Ammon's horn (tissue), 1 donor: ENCODE results near the gene ARHGAP6.
"Not testable (repeated sequence)": the region's sequence is repeated elsewhere in the genome, so short reads cannot be mapped to it uniquely, and the experiment has no call there.

Experiments used
- DNase-seq: peaks from one replicate; pipeline ENCODE4 v3.0.0-alpha.2; 2016; ENCODE audit warnings: low spot score

ARHGAP6 gene

DNA sequence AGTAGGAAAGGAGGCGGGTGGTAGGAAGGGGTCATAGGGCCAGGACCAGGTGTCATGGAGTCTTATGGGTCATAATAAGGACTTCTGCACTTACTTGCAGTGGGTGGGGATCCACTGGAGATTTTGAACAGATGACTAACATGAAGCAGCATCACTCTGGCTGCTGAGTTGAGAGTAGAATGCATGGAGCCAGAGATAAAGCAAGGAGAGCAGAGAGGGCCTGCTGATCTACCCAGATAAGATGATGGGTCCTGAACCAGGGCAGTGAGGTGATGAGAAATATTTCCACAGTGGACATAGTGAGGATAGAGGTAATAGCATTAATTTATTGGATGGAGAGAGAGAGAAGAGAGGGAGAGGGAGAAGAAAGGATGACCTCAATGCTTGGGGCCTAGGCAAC, 506.6 kb downstream of the ARHGAP6 start:
- DNase-seq, result no peak

DNA sequence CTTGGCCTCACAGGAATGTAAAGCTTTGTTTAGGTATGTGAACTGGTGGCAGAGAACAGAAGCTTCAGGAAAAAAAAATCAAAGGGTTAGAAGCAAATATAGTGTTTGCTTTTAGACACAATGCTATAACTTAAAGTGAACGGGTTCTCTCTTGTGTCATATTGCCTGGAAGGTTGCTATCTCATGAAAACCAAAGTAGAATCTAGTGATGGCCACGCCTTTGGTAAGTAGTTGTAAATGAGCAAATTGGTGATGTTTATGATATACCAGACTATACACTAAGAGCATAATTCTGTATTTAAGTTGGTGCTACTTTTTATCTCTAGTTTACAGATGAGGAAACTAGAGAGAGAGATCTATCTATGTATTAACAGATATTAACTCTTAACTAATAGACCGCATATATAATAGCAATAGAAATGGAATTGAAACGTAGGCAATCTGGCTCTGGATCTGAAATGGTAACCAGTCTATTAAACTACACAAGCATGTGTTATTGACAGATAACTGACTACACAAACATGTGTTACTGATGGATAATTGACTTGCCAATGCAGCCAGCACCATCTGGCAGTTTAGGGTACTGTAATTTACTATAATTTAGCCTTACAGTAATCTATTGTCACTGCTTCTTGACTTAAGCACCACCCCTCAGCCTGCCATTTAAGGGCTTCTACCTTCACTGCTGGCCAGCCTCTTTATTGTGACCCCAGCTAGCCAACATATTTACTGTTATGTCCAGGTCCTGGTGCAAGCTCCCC, 513.7 kb downstream of the ARHGAP6 start:
- no peak for DNase-seq

DNA sequence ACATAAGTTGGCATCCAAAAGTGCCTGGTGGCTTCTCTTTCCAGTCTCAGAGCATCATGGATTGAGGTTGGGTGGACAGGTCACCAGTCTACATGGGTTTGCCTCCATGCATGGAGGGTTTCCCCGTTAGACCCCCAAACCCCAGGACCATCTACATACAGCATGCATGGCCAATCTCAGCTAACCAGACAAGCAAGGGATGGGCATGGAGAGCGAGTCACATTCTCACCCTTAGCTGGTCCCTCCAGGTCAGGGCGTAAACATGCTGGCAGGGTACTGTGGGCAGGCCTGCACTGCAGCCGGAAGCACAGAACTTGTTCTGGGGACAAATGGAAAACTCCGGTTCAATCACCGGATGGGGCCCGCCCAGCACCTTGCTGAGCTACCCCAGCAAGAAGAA, 517.3 kb downstream of the ARHGAP6 start:
- DNase-seq, result no peak

DNA sequence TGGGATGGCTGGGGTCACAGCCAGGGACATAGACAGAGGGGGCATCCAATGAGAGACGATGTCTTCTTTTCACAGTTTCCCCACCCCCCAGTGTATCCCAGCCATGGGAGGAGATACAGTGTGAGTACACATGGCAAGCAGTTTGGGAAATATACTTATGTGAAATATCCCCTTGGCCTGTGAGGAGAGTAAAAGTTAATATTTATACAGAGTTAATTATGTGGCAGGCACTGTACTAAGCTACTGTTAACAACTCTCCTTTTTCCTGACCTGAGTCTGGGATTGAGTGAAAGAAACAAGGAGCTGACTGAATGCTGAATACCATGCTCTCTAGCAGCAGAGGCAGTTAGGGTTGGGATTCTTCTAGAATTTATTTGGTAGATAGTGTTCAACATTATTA, 519.3 kb downstream of the ARHGAP6 start:
- no peak for DNase-seq

DNA sequence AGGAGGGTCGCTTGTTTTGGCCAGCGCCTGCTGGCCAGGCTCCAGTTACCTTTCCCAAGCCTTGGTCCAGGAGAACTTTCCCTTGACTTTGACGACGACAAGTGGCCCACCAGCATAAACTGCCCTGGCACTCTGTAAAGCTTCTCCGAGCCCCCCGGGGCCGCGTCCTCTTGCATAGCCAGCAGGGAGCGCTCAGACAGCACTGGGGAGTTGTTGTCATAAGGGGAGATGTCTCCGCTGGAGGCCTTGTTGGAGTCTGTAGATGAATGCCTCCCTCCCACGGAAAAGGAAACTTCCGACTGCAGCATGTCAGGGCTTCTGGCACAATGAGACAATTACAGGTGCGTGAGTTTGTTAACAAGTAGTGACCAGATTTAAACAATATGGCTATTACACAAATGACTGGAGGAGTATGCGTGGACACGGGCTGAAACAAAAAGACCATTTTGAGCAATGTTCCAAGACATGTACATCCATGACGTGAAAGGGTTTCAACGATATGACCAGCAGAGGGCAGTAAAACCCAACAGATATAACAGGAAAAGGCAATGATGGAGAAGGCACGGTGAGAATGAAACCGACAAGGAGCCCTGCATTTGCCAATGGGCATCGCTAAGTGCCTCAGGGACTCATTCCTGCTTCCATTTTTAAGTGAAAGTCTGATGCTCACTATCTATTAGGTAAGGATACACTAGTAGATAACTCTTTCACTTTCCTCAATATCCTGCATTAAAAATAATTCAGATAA, 521.6 kb downstream of the ARHGAP6 start:
- DNase-seq, result peak; percentile 85

DNA sequence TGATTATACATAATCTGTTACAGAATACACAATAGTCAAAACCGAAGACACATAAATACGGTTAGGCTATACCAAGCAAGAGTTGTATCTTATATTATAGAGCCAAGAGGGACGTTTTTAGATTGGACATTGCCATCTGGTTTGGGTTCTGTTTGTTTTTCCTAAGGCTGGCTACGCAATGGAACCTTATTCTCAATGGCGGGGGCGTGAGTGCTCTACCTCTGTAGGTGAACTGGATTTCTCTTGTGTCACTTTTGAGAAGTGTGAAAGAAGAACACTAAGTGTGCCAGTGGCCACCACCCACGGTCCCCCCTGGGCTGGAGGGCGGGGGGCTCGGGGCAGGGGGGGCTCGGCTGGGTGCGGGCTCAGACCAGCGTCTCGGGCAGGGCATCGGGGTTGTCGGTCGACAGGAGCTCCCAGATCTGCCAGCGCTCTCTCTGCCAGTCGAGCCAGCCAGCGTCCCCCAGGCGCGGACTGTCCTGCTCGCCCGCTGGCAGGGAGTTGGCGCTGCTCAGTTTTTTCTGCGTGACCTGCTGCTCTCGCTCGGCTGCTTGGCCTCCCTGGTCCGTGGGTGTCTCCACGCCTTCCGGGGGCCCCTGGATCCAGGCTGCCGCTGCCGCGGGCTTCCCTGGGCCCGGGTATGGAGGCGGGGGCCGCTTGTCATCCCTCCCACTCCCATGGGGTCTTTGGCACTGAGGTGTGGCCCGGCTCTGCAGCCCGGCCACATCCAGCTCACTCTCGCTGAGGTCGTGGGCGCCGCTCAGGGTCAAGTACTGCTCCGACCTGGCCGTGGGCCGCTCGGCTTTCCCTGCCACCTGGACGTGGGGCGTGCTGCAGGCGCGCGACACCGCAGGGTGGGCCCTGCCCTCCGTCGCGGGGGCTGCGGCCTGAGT, 527.0 kb downstream of the ARHGAP6 start:
- DNase-seq, result no peak

DNA sequence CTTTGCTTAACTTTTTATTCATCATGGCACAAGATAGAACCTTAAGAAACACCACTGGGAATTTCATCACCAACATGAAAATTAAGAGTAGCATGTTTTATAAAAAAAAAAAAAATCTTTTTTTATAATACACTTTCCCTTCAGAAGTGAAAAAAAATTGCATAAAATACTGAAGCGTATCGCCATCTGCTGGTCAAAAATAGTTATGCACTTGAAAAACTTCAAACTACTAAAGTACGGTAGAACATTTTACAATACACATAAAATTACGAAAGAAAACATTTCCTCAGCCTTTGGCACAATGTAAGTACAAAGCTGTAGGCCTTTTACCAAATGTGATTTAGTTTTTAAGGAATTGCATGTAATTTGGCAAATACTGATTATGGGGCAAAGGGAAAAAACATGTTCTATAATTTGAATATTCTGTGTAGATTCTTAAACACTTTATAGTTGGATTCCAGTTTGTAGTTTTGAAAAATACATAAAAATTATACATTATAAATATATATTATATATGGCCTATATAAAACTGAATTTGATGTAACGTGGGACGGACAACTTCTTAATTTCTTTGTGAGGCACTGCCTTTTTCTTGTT, 528.1 kb downstream of the ARHGAP6 start:
- no peak for DNase-seq

DNA sequence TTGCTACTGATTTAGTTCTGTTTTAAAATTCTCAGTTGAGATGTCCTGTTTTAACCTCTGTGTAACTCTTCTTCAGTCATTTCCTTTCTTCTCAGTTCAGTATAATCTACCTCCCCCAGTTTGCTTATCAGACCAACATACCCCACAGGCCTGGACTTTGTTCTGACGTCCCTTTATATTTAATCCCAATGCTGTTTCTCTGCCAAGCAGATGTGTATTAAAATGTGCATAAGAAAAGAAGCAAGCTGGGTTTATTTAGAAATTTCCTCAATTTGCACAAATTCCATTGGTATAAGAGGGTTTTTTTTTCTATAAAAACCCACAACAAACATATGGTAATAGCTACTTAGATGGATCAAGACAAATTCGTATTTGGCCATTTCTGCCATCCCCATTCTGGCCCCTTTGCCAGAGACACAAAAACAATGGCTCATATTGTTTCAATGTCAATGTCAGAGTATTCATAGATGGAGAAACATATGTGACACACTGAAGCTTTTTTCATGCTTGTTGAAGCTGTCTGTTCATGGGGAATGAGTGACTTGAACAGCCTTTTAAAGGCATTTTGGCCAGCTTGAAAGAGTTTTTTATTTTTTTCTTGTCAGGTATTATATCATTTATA, 530.0 kb downstream of the ARHGAP6 start:
- no peak for DNase-seq

DNA sequence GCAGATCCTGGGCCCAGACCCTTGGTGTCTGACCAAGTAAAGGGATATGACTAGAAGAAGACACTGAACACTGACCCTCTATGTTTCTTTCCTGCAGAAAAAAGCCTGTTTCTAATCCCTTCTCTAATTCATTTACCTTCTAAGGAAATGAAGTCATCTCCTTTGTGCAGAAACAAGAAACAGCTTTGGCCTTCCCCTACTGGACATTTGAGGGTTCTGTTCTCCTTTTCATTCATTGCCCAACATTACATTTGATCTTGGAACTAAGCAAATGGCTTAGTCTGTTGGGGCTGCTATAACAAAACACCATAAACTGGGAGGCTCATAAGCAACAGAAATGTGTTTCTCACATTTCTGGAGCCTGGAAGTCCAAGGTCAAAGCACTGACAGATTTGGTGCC, 534.6 kb downstream of the ARHGAP6 start:
- DNase-seq, result no peak

DNA sequence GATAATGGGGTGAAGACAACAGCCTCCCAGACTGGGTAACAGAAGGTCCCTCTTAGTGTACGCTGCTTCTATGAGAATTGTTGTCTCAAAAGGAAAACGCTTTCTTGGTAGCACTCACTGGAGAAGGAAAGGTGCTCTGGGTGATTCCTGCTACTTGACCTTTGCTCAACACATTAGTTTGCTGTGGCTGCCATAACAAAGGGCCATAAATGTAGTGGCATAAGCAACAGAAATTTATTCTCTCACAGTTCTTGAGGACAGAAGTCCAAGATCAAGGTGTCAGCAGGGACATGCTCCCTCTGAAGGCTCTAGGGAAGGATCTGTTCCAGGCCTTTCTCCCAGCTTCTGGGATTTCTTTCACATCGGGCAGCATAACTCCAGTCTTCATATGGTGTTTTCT, 535.6 kb downstream of the ARHGAP6 start:
- DNase-seq, result no peak

DNA sequence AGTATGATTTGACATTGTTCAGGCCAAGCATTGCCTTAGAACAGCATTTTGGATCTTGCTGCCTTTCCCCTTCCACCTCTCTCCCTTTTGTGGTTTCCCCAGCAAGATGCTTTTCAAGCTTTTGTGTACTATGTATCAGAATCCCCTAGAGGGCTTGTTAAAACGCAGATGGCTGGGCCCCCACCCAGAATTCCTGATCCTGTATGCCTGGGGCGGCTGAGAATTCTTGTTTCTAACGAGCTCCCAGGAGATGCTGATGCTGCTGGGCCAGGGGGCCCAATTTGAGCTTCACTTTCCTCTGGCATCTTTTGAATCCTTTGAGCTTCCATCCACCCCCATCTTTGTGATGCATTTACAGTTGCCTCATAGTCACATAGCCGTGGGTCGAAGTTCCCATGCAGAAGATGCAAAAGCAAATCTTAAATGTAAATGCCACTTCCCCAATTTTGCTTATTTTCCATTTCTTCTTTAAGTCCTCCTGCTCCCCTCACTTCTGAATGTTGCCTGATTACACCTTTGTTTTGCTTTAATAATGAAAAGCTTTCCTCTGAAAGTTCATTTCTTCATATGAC, 536.1 kb downstream of the ARHGAP6 start:
- DNase-seq, result no peak

DNA sequence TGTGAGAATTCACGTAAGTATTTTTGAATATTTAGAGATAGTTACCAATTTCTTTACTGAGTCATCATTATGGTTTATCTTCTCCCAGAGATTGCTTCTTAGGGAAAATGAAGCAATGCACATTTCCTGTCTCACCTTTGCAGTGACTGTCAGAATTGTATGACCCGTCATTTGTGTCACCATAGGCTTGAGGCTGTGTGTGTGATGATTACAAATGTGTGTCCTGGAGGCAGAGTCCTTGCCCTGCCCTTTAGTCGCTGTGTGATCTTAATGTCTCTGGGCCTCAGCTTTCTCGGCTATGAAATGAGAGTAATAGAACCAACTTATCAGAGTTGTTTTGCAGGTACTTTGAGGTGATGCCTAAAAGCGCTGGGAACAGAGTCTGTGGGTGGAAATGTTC, 540.7 kb downstream of the ARHGAP6 start:
- DNase-seq, result no peak

DNA sequence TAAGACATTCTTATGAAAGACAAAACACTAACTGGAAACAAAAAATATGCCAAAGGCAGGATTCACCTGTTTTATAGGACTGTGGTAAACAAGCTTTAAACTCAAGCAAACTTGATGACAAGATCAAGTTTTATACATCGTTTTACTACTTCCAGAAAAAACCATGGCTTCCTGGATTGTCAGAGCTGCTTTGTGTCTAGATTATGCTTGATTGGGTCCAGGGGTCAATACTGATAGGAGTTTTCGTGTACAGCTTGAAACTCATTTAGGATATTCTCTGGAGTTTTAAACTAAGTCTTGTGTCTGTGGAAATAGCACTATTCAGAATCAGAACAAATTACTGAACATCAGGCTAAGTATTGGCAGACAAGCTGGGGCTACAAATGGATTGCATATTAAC, 541.6 kb downstream of the ARHGAP6 start:
- no peak for DNase-seq

DNA sequence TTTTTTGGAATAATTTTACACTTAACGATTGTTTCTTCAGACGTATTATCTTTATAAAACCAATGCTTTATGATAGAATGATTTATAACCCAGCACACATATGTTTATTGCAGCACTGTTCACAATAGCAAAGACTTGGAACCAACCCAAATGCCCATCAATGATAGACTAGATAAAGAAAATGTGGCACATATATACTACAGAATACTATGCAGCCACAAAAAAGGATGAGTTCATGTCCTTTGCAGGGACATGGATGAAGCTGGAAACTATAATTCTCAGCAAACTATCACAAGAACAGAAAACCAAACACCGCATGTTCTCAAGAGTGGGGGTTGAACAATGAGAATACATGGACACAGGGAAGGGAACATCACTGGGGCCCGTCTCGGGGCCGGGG, 542.6 kb downstream of the ARHGAP6 start:
- not testable (repeated sequence) for DNase-seq

DNA sequence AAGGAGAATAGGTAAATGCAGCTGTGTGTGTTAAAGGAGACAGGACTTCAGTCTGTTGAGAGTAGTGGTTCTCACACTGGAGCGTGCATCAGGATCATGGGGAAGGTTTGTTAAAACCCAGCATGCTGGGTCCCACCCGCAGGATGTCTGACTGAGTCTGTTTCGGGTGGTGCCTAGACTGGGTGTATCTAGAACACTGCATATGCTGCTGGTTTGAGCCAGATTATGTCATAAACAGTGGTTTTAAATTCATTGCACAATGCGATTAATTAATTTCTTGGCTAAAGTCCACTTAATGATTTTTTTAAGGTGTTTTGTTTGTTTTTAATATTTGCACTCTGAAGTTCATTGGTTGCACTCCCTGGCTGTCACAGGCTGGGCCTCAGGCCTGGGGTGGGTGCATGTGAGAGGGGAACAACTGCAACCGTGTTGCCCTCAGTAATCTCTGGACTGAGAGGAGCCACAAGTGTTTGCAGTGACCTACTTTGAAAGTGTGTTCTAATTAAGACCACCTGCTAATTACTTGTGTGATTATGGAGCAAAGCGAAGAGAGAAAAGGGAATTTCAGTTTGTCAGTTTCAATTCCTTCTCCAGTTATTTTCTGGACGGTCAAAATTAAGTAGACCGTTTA, 546.3 kb downstream of the ARHGAP6 start:
- DNase-seq, result no peak

DNA sequence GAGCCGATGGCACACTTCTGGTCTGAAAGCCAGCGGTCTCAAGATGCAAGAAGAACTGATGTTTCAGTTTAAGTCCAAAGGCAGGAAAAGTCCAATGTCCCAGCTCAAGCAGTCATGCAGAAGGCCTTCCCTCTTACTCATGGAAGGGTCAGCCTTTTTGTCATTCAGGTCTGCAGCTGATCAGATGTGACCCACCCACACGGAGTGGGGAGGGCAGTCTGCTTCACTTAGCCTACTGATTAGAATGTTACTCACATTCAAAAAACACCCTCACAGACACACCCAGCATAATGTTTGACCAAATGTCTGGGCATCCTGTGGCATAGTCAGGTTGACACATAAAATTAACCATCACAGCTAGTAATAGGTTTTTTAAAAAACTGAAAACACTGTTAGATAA, 548.0 kb downstream of the ARHGAP6 start:
- no peak for DNase-seq

DNA sequence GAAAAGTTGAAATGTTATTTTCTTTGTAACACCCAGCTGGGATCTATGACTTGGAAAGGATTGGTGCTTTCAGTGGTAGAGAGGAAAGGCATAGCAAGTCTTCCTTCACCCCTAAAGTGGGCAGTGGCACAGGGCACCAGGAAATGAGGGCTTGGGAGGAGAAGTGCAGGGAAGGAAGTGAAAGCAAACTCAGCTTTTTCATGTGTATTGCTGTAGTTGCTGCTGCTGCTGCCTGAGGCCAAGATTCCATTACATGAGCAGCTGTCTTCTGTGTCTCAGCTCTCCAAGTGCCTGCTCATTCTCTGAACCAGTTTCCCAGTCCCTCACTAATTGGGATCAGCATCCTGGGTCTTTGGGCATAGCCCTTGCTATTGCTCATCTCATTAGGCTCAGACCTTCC, 552.0 kb downstream of the ARHGAP6 start:
- DNase-seq, result peak; percentile 31

DNA sequence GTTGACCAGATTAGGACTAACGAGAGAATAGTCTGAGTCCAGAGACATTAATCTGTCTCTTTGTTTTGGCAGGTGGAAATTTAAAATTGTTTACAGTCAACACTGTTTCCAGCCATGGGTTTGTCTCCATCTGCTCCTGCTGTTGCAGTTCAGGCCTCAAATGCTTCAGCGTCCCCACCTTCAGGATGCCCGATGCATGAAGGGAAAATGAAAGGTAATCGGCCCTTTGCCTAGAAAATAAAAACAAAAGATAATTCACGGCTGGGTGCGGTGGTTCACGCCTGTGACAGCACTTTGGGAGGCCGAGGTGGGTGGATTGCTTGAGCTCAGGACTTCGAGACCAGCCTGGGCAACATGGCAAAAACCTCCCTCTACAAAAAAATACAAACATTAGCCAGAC, 553.8 kb downstream of the ARHGAP6 start:
- no peak for DNase-seq

DNA sequence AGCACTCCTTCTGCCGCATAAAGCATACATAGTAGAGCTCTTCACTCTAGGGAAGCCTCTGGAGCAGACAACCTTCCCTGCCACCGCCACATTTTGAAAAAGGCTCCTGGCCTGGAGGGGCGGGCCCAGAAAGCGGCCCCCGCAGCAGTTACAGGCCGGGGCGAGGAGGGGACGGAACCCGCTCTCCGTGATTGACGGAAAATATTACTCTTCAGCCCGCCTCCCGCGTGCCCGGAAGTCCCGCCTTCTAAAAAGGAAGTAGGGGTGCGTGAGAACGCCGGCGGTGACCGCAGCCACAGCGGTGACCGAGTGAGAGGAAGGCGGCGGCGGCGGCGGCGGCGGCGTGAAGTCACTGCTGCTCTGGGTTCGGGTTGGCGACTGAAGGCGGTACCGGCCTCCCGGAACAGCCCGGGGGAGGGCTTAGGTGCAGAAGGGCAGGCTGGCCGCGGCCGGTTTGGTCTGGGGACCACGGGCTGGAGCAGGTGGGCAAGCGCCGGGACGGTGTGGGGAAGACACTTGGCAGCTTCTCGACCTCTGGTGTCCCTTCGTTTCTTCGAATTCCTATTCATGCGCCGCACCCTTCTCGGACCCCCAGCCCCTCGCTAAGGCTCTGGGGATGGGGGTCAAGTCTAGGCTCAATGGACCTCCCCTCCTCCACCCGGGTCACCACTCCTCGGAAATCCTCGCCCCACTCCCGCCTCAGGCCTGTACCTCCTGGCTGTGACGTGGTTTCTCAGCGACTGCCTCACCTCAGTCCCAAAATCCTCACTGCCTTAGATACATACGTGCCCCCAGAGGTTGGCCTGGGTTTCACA, 554.5 kb downstream of the ARHGAP6 start, which contains the start of gene HCCS:
TSS of gene HCCS (plus strand) at position 296 of the 815 bp plus-strand sequence. CDS start 729 bp downstream, outside the sequence.
- peak; percentile 89 for DNase-seq

DNA sequence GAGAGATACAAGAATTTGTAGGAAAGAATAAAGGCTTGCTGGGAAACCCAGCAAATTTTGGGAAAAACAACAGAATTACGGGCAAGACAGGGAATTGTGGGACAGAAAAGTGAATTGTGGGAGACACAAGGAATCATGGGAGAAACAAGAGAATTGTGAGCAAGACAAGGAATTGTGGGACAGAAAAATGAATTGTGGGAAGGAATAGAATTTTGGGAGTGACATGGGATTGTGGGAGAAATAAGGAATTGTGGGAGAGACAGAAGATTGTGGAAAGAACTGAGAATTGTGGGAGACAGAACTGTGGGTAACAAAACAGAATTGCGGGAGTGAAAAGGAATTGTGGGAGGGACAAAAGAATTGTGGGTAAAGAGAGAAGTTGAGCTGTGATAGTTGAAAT, 555.8 kb downstream of the ARHGAP6 start:
- DNase-seq, result no peak
